ENCODE data around the gene HIPK2. TPM values are rescaled to one million over a fixed set of nuclear protein-coding genes. Genes with fewer than 3 reads are reported as not detected.

The HIPK2 gene
- total and polyA plus RNA-seq, 5 donors from 2014 or later, result 0.44 to 17.5 (median 0.78) TPM

DNA sequence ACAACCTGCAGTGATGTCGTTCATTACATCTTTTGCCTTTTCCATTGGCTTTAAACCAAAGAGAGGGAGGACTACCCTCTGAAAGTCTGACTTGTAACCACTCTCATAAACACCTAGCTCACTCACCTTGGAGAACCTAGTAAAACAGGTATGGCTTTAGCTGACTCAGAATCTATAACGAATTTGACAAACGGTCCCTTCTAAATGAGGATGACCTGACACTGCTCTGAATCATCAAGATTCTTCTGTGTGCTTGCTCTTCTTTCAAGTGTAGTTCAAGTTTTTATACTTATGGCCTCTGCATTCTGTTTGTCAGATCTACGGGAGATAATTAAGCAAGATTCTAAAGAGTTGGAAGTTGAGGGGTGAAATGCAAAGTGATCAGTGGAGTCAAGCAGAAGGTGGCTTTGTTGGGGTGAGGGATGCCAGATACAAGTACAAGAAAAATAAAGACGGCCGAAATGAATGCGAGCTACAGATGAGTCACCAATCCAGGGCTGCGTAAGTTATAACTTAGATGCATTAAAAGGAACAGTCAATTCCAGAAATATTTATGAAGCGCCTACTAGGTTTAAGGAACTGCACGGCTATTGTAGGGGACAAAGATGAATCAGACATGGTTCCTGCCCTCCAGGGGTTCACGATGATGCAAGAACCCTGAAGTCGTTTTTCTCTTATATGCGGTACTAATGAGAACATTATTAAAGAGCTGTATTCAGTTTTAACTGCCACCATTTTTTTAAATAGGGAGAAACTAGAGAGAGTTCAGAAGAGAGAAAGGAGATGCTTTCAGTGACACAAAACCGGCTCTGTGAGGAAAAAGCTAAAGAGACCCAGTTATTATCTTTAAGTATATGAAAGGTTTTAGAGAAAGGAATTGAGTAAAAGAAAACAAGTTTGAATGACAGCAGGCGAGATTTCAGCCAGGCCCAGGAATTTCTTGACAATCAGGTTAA is 6.5 kb downstream of the HIPK2 start:
- Histone ChIP-seq H3K36me3 (ENCODE audit: control insufficient read depth, insufficient read depth, low read length) (no peaks in the 10 kb centered on the region), H3K4me3 (ENCODE audit: low read depth, low read length) (no peak overlapping the region), H3K27ac (ENCODE audit: insufficient read depth, low read length, poor library complexity, severe bottlenecking) (no peak overlapping the region), H3K27me3 (ENCODE audit: control insufficient read depth, insufficient read depth, low read length) (no peaks in the 10 kb centered on the region), H3K4me1 (ENCODE audit: control insufficient read depth, insufficient read depth, low read length, poor library complexity, severe bottlenecking) (peaks cover 40% of the 10 kb centered on the region), H3K9me3 (ENCODE audit: control insufficient read depth in 2 of 2, low read length in 2 of 2) (no peaks in the 10 kb centered on the region)
- no peak for ATAC-seq (ENCODE audit: low read depth in 2 of 2)
- Mint-ChIP-seq H3K27ac (peak overlapping the region in 2 of 3 donors; percentile 55 to 58), H3K36me3 (no peaks in the 10 kb centered on the region), H3K4me1 (peaks cover 41 to 79% (median 60%) of the 10 kb centered on the region in 4 donors), H3K9me3 (peaks cover 0 to 1% (median 0%) of the 10 kb centered on the region in 7 donors), H3K4me3 (peak overlapping the region in 2 of 4 donors; percentile 1 to 26), H3K27me3 (peaks cover 6% of the 10 kb centered on the region)
- no peak for DNase-seq

DNA sequence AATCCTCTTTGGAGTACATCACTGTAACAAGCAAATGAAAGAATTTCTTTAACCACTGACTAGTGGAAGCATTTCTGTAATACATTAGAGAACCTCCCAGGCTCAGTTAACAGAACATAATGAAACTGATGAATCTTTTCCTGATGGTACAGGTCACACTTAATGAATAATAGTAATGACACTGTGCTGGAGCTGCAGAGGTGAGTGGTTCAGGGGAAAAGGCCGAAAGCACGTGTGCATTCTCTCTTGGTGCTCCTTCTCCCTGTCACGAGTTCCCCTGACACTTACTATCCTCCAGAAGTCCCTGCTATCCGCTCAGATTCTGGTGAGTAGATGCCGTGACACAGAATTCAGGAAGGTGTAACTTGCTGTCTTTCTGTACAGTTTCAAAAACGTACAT is 8.0 kb downstream of the HIPK2 start:
- H3K4me1 Mint-ChIP-seq, result peaks cover 34 to 74% (median 50%) of the 10 kb centered on the region in 4 donors
- Histone ChIP-seq H3K4me3 (ENCODE audit: low read depth, low read length) (no peak overlapping the region), H3K9me3 (ENCODE audit: control insufficient read depth in 2 of 2, low read length in 2 of 2) (no peaks in the 10 kb centered on the region), H3K27me3 (ENCODE audit: control insufficient read depth, insufficient read depth, low read length) (no peaks in the 10 kb centered on the region), H3K36me3 (ENCODE audit: control insufficient read depth, insufficient read depth, low read length) (no peaks in the 10 kb centered on the region), H3K27ac (ENCODE audit: insufficient read depth, low read length, poor library complexity, severe bottlenecking) (no peak overlapping the region), H3K4me1 (ENCODE audit: control insufficient read depth, insufficient read depth, low read length, poor library complexity, severe bottlenecking) (peaks cover 30% of the 10 kb centered on the region)
- peak overlapping the region in 1 of 4 donors; percentile 36 for H3K4me3 Mint-ChIP-seq
- H3K36me3 Mint-ChIP-seq, result peaks cover 5% of the 10 kb centered on the region
- ATAC-seq (ENCODE audit: low read depth in 2 of 2) (no peak), DNase-seq (no peak)
- H3K27ac Mint-ChIP-seq, result peak overlapping the region in 2 of 3 donors; percentile 93 to 95
- no peaks in the 10 kb centered on the region for H3K9me3 Mint-ChIP-seq
- no peaks in the 10 kb centered on the region for H3K27me3 Mint-ChIP-seq

DNA sequence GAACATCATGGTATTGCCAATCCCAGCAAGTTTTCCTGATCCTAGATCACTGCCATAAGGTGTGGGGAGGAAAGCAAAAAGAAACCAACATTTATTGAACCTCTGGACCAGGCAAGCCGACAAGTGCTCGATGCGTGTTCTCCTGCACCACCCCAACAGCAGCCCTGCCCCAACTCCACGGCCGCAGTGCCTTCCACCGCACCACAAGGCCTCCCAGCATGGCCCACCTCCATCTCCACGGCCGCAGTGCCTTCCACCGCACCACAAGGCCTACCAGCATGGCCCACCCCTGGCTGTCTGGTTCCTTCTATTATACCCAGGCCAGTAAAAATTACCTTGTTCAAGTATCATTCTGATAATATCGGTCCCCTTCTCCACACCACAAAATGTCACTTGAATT is 8.7 kb downstream of the HIPK2 start:
- H3K36me3 Mint-ChIP-seq, result peaks cover 10% of the 10 kb centered on the region
- Histone ChIP-seq H3K27me3 (ENCODE audit: control insufficient read depth, insufficient read depth, low read length) (no peaks in the 10 kb centered on the region), H3K4me3 (ENCODE audit: low read depth, low read length) (no peak overlapping the region), H3K27ac (ENCODE audit: insufficient read depth, low read length, poor library complexity, severe bottlenecking) (no peak overlapping the region), H3K4me1 (ENCODE audit: control insufficient read depth, insufficient read depth, low read length, poor library complexity, severe bottlenecking) (peaks cover 30% of the 10 kb centered on the region), H3K36me3 (ENCODE audit: control insufficient read depth, insufficient read depth, low read length) (no peaks in the 10 kb centered on the region), H3K9me3 (ENCODE audit: control insufficient read depth in 2 of 2, low read length in 2 of 2) (no peaks in the 10 kb centered on the region)
- H3K4me1 Mint-ChIP-seq, result peaks cover 34 to 72% (median 48%) of the 10 kb centered on the region in 4 donors
- ATAC-seq (ENCODE audit: low read depth in 2 of 2), result no peak
- H3K27me3 Mint-ChIP-seq, result no peaks in the 10 kb centered on the region
- H3K27ac Mint-ChIP-seq, result peak overlapping the region; percentile 93 to 97 (median 95)
- DNase-seq, result no peak
- H3K9me3 Mint-ChIP-seq, result no peaks in the 10 kb centered on the region
- H3K4me3 Mint-ChIP-seq, result peak overlapping the region in 2 of 4 donors; percentile 31 to 36

DNA sequence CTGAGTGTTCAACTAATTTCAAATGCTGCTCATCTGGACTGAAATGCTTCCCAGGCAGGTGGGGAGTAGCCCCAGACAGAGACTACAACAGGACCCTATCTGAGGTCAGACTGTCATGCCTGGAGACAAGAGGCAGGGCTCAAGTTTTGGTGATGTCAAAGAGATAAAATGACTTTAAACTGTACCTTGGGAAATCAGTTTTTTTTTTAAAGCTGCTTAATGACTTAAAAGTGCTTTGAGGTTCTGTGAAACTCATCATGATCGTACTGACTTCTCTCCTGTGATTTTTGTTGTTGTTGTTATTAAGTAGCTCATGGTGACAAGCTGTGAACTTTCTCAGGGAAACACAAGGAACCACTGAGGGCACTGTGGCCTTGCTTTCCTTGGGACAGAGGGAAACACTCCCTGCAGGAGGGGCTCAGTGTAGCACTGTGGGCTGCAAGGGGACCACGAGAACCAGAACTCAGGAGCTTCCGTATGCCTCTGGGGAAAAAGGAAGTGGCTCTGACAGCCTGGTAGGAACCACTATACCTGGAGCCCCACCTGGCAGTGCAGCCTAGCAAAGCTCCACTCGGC is 9.5 kb downstream of the HIPK2 start:
- Histone ChIP-seq H3K4me3 (ENCODE audit: low read depth, low read length) (peak overlapping the region; percentile 60), H3K36me3 (ENCODE audit: control insufficient read depth, insufficient read depth, low read length) (no peaks in the 10 kb centered on the region), H3K27me3 (ENCODE audit: control insufficient read depth, insufficient read depth, low read length) (no peaks in the 10 kb centered on the region), H3K4me1 (ENCODE audit: control insufficient read depth, insufficient read depth, low read length, poor library complexity, severe bottlenecking) (peaks cover 30% of the 10 kb centered on the region), H3K27ac (ENCODE audit: insufficient read depth, low read length, poor library complexity, severe bottlenecking) (peak overlapping the region; percentile 60), H3K9me3 (ENCODE audit: control insufficient read depth in 2 of 2, low read length in 2 of 2) (no peaks in the 10 kb centered on the region)
- no peak for ATAC-seq (ENCODE audit: low read depth in 2 of 2)
- DNase-seq, result no peak
- Mint-ChIP-seq H3K27ac (peak overlapping the region; percentile 93 to 97 (median 95)), H3K4me3 (peak overlapping the region in 3 of 4 donors; percentile 33 to 75 (median 47)), H3K36me3 (peaks cover 15% of the 10 kb centered on the region), H3K4me1 (peaks cover 29 to 72% (median 44%) of the 10 kb centered on the region in 4 donors), H3K9me3 (no peaks in the 10 kb centered on the region), H3K27me3 (no peaks in the 10 kb centered on the region)

DNA sequence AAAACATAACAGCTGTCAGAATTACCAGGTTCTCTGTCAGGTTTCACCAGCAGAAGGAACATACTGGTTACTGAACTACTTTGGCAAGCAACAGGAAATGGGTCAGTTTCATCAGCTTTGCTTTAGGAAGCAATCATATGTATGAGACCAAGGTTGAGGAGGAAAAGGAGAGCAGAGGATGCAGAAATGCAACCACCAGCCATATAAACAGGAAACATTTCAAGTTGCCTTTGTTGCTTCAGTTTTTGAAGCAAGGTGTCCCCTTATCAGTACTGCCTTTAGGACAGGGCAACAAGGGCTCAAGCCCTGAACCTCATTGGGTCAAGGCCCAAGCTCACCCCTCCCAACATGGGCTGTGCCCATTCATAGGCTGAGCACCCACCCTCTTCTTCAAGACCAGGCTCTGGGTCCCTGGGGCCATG is 10.2 kb downstream of the HIPK2 start:
- H3K4me3 ChIP-seq (ENCODE audit: low read depth, low read length), result peak overlapping the region; percentile 60
- H3K36me3 ChIP-seq (ENCODE audit: control insufficient read depth, insufficient read depth, low read length), result no peaks in the 10 kb centered on the region
- peak; percentile 78 to 83 for ATAC-seq (ENCODE audit: low read depth in 2 of 2)
- Mint-ChIP-seq H3K27ac (peak overlapping the region; percentile 93 to 97 (median 95)), H3K4me1 (peaks cover 25 to 72% (median 44%) of the 10 kb centered on the region in 4 donors), H3K9me3 (no peaks in the 10 kb centered on the region), H3K4me3 (peak overlapping the region in 3 of 4 donors; percentile 31 to 75 (median 33)), H3K36me3 (peaks cover 15% of the 10 kb centered on the region), H3K27me3 (no peaks in the 10 kb centered on the region)
- H3K27me3 ChIP-seq (ENCODE audit: control insufficient read depth, insufficient read depth, low read length), result no peaks in the 10 kb centered on the region
- DNase-seq, result peak in 2 of 3 donors; percentile 46 to 85
- H3K4me1 ChIP-seq (ENCODE audit: control insufficient read depth, insufficient read depth, low read length, poor library complexity, severe bottlenecking), result peaks cover 30% of the 10 kb centered on the region
- no peaks in the 10 kb centered on the region for H3K9me3 ChIP-seq (ENCODE audit: control insufficient read depth in 2 of 2, low read length in 2 of 2)
- H3K27ac ChIP-seq (ENCODE audit: insufficient read depth, low read length, poor library complexity, severe bottlenecking), result peak overlapping the region; percentile 60

DNA sequence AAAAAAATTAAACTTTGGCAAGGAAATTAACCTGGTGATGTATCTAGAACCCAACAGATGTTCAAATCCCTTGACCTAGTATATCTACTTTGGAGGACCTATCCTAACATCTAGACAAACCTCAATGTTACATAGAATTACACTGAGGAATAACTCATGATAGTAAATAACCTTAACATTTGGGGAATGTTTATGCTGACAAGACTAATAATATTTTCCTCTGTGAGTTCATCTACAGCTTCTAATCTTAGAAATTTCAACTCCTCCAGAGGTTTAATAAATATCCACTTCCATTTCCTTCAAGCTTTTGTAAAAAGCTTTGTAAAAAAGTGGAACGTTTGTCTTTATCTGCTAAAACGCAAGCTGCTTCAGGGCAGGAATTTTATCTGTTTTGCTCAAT is 12.7 kb downstream of the HIPK2 start:
- DNase-seq, result no peak
- Histone ChIP-seq H3K27ac (ENCODE audit: insufficient read depth, low read length, poor library complexity, severe bottlenecking) (no peak overlapping the region), H3K4me1 (ENCODE audit: control insufficient read depth, insufficient read depth, low read length, poor library complexity, severe bottlenecking) (peaks cover 30% of the 10 kb centered on the region), H3K27me3 (ENCODE audit: control insufficient read depth, insufficient read depth, low read length) (no peaks in the 10 kb centered on the region), H3K4me3 (ENCODE audit: low read depth, low read length) (no peak overlapping the region), H3K9me3 (ENCODE audit: control insufficient read depth in 2 of 2, low read length in 2 of 2) (no peaks in the 10 kb centered on the region), H3K36me3 (ENCODE audit: control insufficient read depth, insufficient read depth, low read length) (no peaks in the 10 kb centered on the region)
- H3K9me3 Mint-ChIP-seq, result no peaks in the 10 kb centered on the region
- no peak overlapping the region for H3K4me3 Mint-ChIP-seq
- H3K27me3 Mint-ChIP-seq, result no peaks in the 10 kb centered on the region
- H3K36me3 Mint-ChIP-seq, result peaks cover 18% of the 10 kb centered on the region
- peaks cover 20 to 64% (median 39%) of the 10 kb centered on the region in 4 donors for H3K4me1 Mint-ChIP-seq
- peak overlapping the region in 1 of 3 donors; percentile 18 for H3K27ac Mint-ChIP-seq
- ATAC-seq (ENCODE audit: low read depth in 2 of 2), result no peak

DNA sequence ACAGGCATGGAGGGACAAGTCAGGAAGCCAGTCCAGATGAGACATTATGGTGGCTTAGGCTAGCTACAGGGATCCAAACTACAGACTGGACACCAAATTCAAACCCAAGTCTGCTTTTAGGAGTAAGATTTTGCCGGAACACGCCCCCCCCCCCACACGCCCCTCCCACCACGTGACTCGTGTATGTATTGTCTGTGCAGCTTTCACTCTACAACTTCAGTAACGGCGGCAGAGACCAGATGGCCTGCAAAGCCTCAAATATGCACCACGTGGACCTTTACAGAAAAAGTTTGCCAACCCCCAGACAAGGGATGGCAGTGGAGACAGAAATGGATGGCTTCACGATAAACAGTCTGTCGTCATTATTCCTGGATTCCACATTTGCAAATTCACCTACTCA is 14.5 kb downstream of the HIPK2 start:
- DNase-seq (no peak), ATAC-seq (ENCODE audit: low read depth in 2 of 2) (no peak)
- H3K4me3 ChIP-seq (ENCODE audit: low read depth, low read length), result no peak overlapping the region
- Mint-ChIP-seq H3K4me3 (no peak overlapping the region), H3K4me1 (peaks cover 17 to 55% (median 25%) of the 10 kb centered on the region in 4 donors), H3K27ac (peak overlapping the region in 1 of 3 donors; percentile 18), H3K27me3 (no peaks in the 10 kb centered on the region), H3K9me3 (no peaks in the 10 kb centered on the region), H3K36me3 (peaks cover 18% of the 10 kb centered on the region)
- no peak overlapping the region for H3K27ac ChIP-seq (ENCODE audit: insufficient read depth, low read length, poor library complexity, severe bottlenecking)
- H3K4me1 ChIP-seq (ENCODE audit: control insufficient read depth, insufficient read depth, low read length, poor library complexity, severe bottlenecking), result peaks cover 16% of the 10 kb centered on the region
- no peaks in the 10 kb centered on the region for H3K27me3 ChIP-seq (ENCODE audit: control insufficient read depth, insufficient read depth, low read length)
- H3K36me3 ChIP-seq (ENCODE audit: control insufficient read depth, insufficient read depth, low read length), result no peaks in the 10 kb centered on the region
- no peaks in the 10 kb centered on the region for H3K9me3 ChIP-seq (ENCODE audit: control insufficient read depth in 2 of 2, low read length in 2 of 2)
